WTC11 (cell line): Measurements from ENCODE around the gene RYR3. TPM values are rescaled to one million over a fixed set of nuclear protein-coding genes. Genes with fewer than 3 reads are reported as not detected.

Experiments
- ATAC-seq: fragments of 200-7000 bp; cut with Tn5 transposase; 2 replicates; pipeline ENCODE4 v1.10.0; 2021; ENCODE audit warnings: mild to moderate bottlenecking, moderate library complexity
- CTCF ChIA-PET: fragments of 300-600 bp; sonication (Branson Sonifier 250); formaldehyde crosslinking; loops from one replicate; lab custom pipeline; 2021; ENCODE audit warnings: antibody characterized with exemption; lab: Charles Lee
- POLR2A ChIA-PET: fragments of 350-600 bp; sonication (Branson Sonifier 250); formaldehyde crosslinking; loops from one replicate; lab custom pipeline; 2021; ENCODE audit warnings: antibody characterized with exemption; lab: Charles Lee
- DNase-seq: peaks from one replicate; pipeline ENCODE4 v3.0.0; 2021; ENCODE audit warnings: low spot score
- H3K27ac Mint-ChIP-seq: 2 replicates; pipeline ENCODE4 v1.8.0; 2021; ENCODE audit warnings: mixed read lengths
- H3K27me3 Mint-ChIP-seq: 2 replicates; pipeline ENCODE4 v1.8.0; 2021; ENCODE audit warnings: low read depth, mild to moderate bottlenecking, moderate library complexity, mixed read lengths
- H3K36me3 Mint-ChIP-seq: 2 replicates; pipeline ENCODE4 v1.8.0; 2021; ENCODE audit warnings: mixed read lengths
- H3K4me1 Mint-ChIP-seq: 2 replicates; pipeline ENCODE4 v1.8.0; 2022; ENCODE audit warnings: mixed read lengths
- H3K4me3 Mint-ChIP-seq: 2 replicates; pipeline ENCODE4 v1.8.0; 2021; ENCODE audit warnings: mild to moderate bottlenecking, moderate library complexity, mixed read lengths
- H3K9me3 Mint-ChIP-seq: 2 replicates; pipeline ENCODE4 v1.8.0; 2021; ENCODE audit warnings: mixed read lengths
- AFF4 ChIP-seq: sonication (generic); formaldehyde crosslinking; IDR thresholded peaks from 2 replicates; pipeline ENCODE4 v1.8.1; 2023; ENCODE audit warnings: mild to moderate bottlenecking, missing genetic modification reagents, borderline replicate concordance
- CREM ChIP-seq: sonication (generic); formaldehyde crosslinking; IDR thresholded peaks from 2 replicates; pipeline ENCODE4 v1.8.1; 2022; ENCODE audit warnings: mild to moderate bottlenecking, missing genetic modification reagents, moderate library complexity
- E2F1 ChIP-seq: sonication (generic); formaldehyde crosslinking; IDR thresholded peaks from 2 replicates; pipeline ENCODE4 v1.8.0; 2022; ENCODE audit warnings: mild to moderate bottlenecking, missing genetic modification reagents
- EMX1 ChIP-seq: fragments of 250-450 bp; sonication (Bioruptor Pico); IDR thresholded peaks from 2 replicates; pipeline ENCODE4 v1.8.0; 2021; ENCODE audit warnings: mild to moderate bottlenecking
- ERG ChIP-seq: fragments of 250-450 bp; sonication (Bioruptor Pico); IDR thresholded peaks from 2 replicates; pipeline ENCODE4 v1.8.0; 2021; ENCODE audit warnings: mild to moderate bottlenecking
- FOXJ3 ChIP-seq: sonication (generic); formaldehyde crosslinking; IDR thresholded peaks from 2 replicates; pipeline ENCODE4 v1.9.0; 2021; ENCODE audit warnings: missing genetic modification reagents, mild to moderate bottlenecking, borderline replicate concordance
- FOXP4 ChIP-seq: sonication (generic); formaldehyde crosslinking; IDR thresholded peaks from 2 replicates; pipeline ENCODE4 v1.8.0; 2022; ENCODE audit warnings: mild to moderate bottlenecking, missing genetic modification reagents
- GRHL2 ChIP-seq: fragments of 250-450 bp; sonication (Bioruptor Pico); IDR thresholded peaks from 2 replicates; pipeline ENCODE4 v1.8.0; 2022; ENCODE audit warnings: mild to moderate bottlenecking, moderate library complexity; ENCODE audit not compliant: insufficient replicate concordance, severe bottlenecking
- HMGA2 ChIP-seq: fragments of 250-450 bp; sonication (Bioruptor Pico); IDR thresholded peaks from 2 replicates; pipeline ENCODE4 v1.4.0; 2021; ENCODE audit warnings: mild to moderate bottlenecking, moderate library complexity
- HMGXB4 ChIP-seq: sonication (generic); formaldehyde crosslinking; IDR thresholded peaks from 2 replicates; pipeline ENCODE4 v1.8.1; 2023; ENCODE audit warnings: mild to moderate bottlenecking, moderate library complexity, missing genetic modification reagents
- IRF1 ChIP-seq: sonication (generic); formaldehyde crosslinking; IDR thresholded peaks from 2 replicates; pipeline ENCODE4 v1.8.0; 2023; ENCODE audit warnings: missing genetic modification reagents
- IRF2 ChIP-seq: sonication (generic); formaldehyde crosslinking; IDR thresholded peaks from 2 replicates; pipeline ENCODE4 v1.8.0; 2022; ENCODE audit warnings: low read depth, missing genetic modification reagents, borderline replicate concordance
- NFYB ChIP-seq: sonication (generic); formaldehyde crosslinking; conservative IDR thresholded peaks from 2 replicates; pipeline ENCODE4 v1.8.0; 2022; ENCODE audit warnings: low read depth, missing genetic modification reagents
- NR1H2 ChIP-seq: sonication (generic); formaldehyde crosslinking; IDR thresholded peaks from 2 replicates; pipeline ENCODE4 v1.9.0; 2021; ENCODE audit warnings: mild to moderate bottlenecking, moderate library complexity, missing genetic modification reagents
- PRRX2 ChIP-seq: fragments of 250-450 bp; sonication (Bioruptor Pico); IDR thresholded peaks from 2 replicates; pipeline ENCODE4 v1.8.0; 2021; ENCODE audit warnings: mild to moderate bottlenecking
- RORB ChIP-seq: fragments of 250-450 bp; sonication (Bioruptor Pico); IDR thresholded peaks from 2 replicates; pipeline ENCODE4 v1.9.0; 2021; ENCODE audit warnings: mild to moderate bottlenecking
- SMAD4 ChIP-seq: sonication (generic); formaldehyde crosslinking; IDR thresholded peaks from 2 replicates; pipeline ENCODE4 v1.8.0; 2022; ENCODE audit warnings: mild to moderate bottlenecking, missing genetic modification reagents
- TEAD1 ChIP-seq: sonication (generic); formaldehyde crosslinking; IDR thresholded peaks from 2 replicates; pipeline ENCODE4 v1.8.0; 2022; ENCODE audit warnings: mild to moderate bottlenecking, missing genetic modification reagents
- ZBTB21 ChIP-seq: sonication (generic); formaldehyde crosslinking; IDR thresholded peaks from 2 replicates; pipeline ENCODE4 v1.8.1; 2023; ENCODE audit warnings: mild to moderate bottlenecking, missing genetic modification reagents, borderline replicate concordance
- ZNF317 ChIP-seq: sonication (generic); formaldehyde crosslinking; IDR thresholded peaks from 2 replicates; pipeline ENCODE4 v1.8.1; 2023; ENCODE audit warnings: low read depth, mild to moderate bottlenecking, moderate library complexity, missing genetic modification reagents, borderline replicate concordance
- ZNF512 ChIP-seq: sonication (generic); formaldehyde crosslinking; IDR thresholded peaks from 2 replicates; pipeline ENCODE4 v1.8.1; 2022; ENCODE audit warnings: missing genetic modification reagents, borderline replicate concordance
- total RNA-seq: library from RNA; stranded (reverse); gene quantifications from 3 replicates; pipeline ENCODE4 v1.2.3, GENCODE V29; 2021

The RYR3 gene
- total RNA-seq, 1 experiment from 2014 or later, result 1.4 TPM

- TF ChIP-seq HMGA2 (no peak), ZBTB21 (no peak), AFF4 (CRISPR knock-in tag) (no peak), TEAD1 (no peak)
These were observed 31.8 kb upstream of the RYR3 start (continued) for GRCh38 chr15:33278816-33279612.

- H3K4me3 Mint-ChIP-seq, result no peak overlapping the region
- H3K27me3 Mint-ChIP-seq, result no peaks in the 10 kb centered on the region
- ChIA-PET POLR2A (no interaction called here), CTCF (interaction anchor here (1.2 kb wide), 1 partner anchor 450 kb away, joined by 3 read pairs; no protein-coding TSS in a partner anchor)
- no peak for TF ChIP-seq FOXP4 (CRISPR knock-in tag)
- no peak for TF ChIP-seq SMAD4 (CRISPR knock-in tag)
- TF ChIP-seq ZNF512 (CRISPR knock-in tag), result no peak
- TF ChIP-seq EMX1 (CRISPR knock-in tag), result no peak
- TF ChIP-seq HMGXB4, result no peak
- no peak for TF ChIP-seq GRHL2 (CRISPR knock-in tag)
- TF ChIP-seq E2F1, result no peak
- no peak for TF ChIP-seq IRF1 (CRISPR knock-in tag)
- no peak for TF ChIP-seq ERG (CRISPR knock-in tag)
- TF ChIP-seq ZNF317 (CRISPR knock-in tag), result no peak
- no peak for TF ChIP-seq FOXJ3
- no peak for TF ChIP-seq NR1H2 (CRISPR knock-in tag)
- no peak for TF ChIP-seq PRRX2 (CRISPR knock-in tag)
- no peak for TF ChIP-seq HMGA2
- TF ChIP-seq IRF2 (CRISPR knock-in tag), result no peak
- TF ChIP-seq RORB, result no peak
- no peak for TF ChIP-seq CREM
- TF ChIP-seq ZBTB21, result no peak
- no peak for TF ChIP-seq NFYB
- peaks cover 27% of the 10 kb centered on the region for H3K4me1 Mint-ChIP-seq
- H3K9me3 Mint-ChIP-seq, result peaks cover 12% of the 10 kb centered on the region
- no peaks in the 10 kb centered on the region for H3K36me3 Mint-ChIP-seq
- H3K27ac Mint-ChIP-seq, result no peak overlapping the region
- ATAC-seq, result no peak
- no peak for DNase-seq
These were observed 31.1 kb upstream of the RYR3 start for GRCh38 chr15:33279613-33280205.
